HepG2 (cell line): ENCODE results near the gene GSG1. TPM values are rescaled to one million over a fixed set of nuclear protein-coding genes. Genes with fewer than 3 reads are reported as not detected.
A peak's percentile ranks its signal among the peaks of the same experiment; 100 is the strongest.

Experiments
- CREB1 ChIP-seq, 2 experiments: fragments of 450-650 bp in 1 of 2; IDR thresholded peaks; 2 replicates each; pipeline ENCODE4 v1.6.1; 2016 to 2017; ENCODE audit warnings: control low read depth in 1 of 2, mild to moderate bottlenecking in 1 of 2, missing compliant biosample characterization in 1 of 2, missing genetic modification characterization in 1 of 2
- DNMT1 ChIP-seq: sonication (generic); formaldehyde crosslinking; IDR thresholded peaks from 2 replicates; pipeline ENCODE4 v1.5.1; 2020; ENCODE audit warnings: mild to moderate bottlenecking, missing genetic modification reagents
- EEA1 ChIP-seq: sonication (generic); formaldehyde crosslinking; IDR thresholded peaks from 2 replicates; pipeline ENCODE4 v1.5.1; 2020; ENCODE audit warnings: mild to moderate bottlenecking, missing genetic modification reagents, borderline replicate concordance
- ERF ChIP-seq: IDR thresholded peaks from 2 replicates; pipeline ENCODE4 v1.6.1; 2018; ENCODE audit warnings: missing biosample characterization, missing genetic modification reagents
- GABPA ChIP-seq, 2 experiments: IDR thresholded peaks; 2 replicates each; pipeline ENCODE4 v1.6.1; 2011 to 2016; ENCODE audit warnings: low read depth in 2 of 2, low read length in 1 of 2, missing biosample characterization in 1 of 2, missing genetic modification characterization in 1 of 2
- HDAC1 ChIP-seq: sonication (generic); formaldehyde crosslinking; IDR thresholded peaks from 2 replicates; pipeline ENCODE4 v1.5.1; 2020; ENCODE audit warnings: mild to moderate bottlenecking, missing genetic modification reagents
- MBD4 ChIP-seq: IDR thresholded peaks from 2 replicates; pipeline ENCODE4 v1.6.1; 2012; ENCODE audit warnings: low read length, inconsistent platforms, borderline replicate concordance
- SP5 ChIP-seq: IDR thresholded peaks from 2 replicates; pipeline ENCODE4 v1.6.1; 2016; ENCODE audit warnings: low read depth, borderline replicate concordance
- ZNF12 ChIP-seq: sonication (generic); formaldehyde crosslinking; IDR thresholded peaks from 2 replicates; pipeline ENCODE4 v1.5.0; 2020; ENCODE audit warnings: missing genetic modification reagents
- ZNF230 ChIP-seq: sonication (generic); formaldehyde crosslinking; IDR thresholded peaks from 2 replicates; pipeline ENCODE4 v1.4.0; 2020; ENCODE audit warnings: mild to moderate bottlenecking, missing genetic modification reagents
- ZNF317 ChIP-seq: sonication (generic); formaldehyde crosslinking; IDR thresholded peaks from 2 replicates; pipeline ENCODE4 v1.5.0; 2020; ENCODE audit warnings: mild to moderate bottlenecking, missing genetic modification reagents
- ZNF567 ChIP-seq: sonication (generic); formaldehyde crosslinking; IDR thresholded peaks from 2 replicates; pipeline ENCODE4 v1.8.1; 2023; ENCODE audit warnings: mild to moderate bottlenecking, missing genetic modification reagents, borderline replicate concordance
- ZNF572 ChIP-seq: sonication (generic); formaldehyde crosslinking; IDR thresholded peaks from 2 replicates; pipeline ENCODE4 v1.5.1; 2020; ENCODE audit warnings: mild to moderate bottlenecking, missing genetic modification reagents
- polyA plus RNA-seq, 8 experiments: library from polyadenylated mRNA; depleted of rRNA in 3 of 8; stranded (reverse) in 7 of 8; unstranded in 1 of 8; fragments of >200 nt; fragmentation: Illumina TruSeq in 4 of 8; extraction: Trizol in 4 of 8; gene quantifications; 2 replicates each; pipeline versions ENCODE4 v1.2.1 to v1.2.3, GENCODE V29; 2011 to 2016; ENCODE audit warnings: low read depth in 4 of 8, missing spikeins in 1 of 8, mixed read lengths in 1 of 8; ENCODE audit not compliant: insufficient read depth in 1 of 8
- total RNA-seq, 5 experiments: library from RNA; depleted of rRNA; stranded (reverse); fragments of >200 nt; fragmentation: Illumina TruSeq; extraction: Trizol; gene quantifications; 2 replicates each; pipeline ENCODE4 v1.2.3, GENCODE V29; 2016; ENCODE audit warnings: low read depth in 1 of 5
- TF ChIP-seq, protein P1 (sequence below): sonication (generic); formaldehyde crosslinking; conservative IDR thresholded peaks from 2 replicates; pipeline ENCODE4 v1.4.0; 2020; ENCODE audit warnings: missing genetic modification reagents
- TF ChIP-seq, protein P2 (sequence below): sonication (generic); formaldehyde crosslinking; IDR thresholded peaks from 2 replicates; pipeline ENCODE4 v1.4.0; 2020; ENCODE audit warnings: missing genetic modification reagents
- TF ChIP-seq, protein P3 (sequence below): sonication (generic); formaldehyde crosslinking; IDR thresholded peaks from 2 replicates; pipeline ENCODE4 v1.5.1; 2020; ENCODE audit warnings: missing genetic modification reagents, mild to moderate bottlenecking, borderline replicate concordance
- TF ChIP-seq, protein P4 (sequence below): sonication (generic); formaldehyde crosslinking; IDR thresholded peaks from 2 replicates; pipeline ENCODE4 v1.4.0; 2020; ENCODE audit warnings: missing genetic modification reagents
- TF ChIP-seq, protein P5 (sequence below): sonication (generic); formaldehyde crosslinking; conservative IDR thresholded peaks from 2 replicates; pipeline ENCODE4 v1.4.0; 2020; ENCODE audit warnings: missing genetic modification reagents

The GSG1 gene
- total and polyA plus RNA-seq, 2 of the 13 experiments (the other 11 are each of a cell fraction or from before 2014, with no cell fraction given), result not detected

DNA sequence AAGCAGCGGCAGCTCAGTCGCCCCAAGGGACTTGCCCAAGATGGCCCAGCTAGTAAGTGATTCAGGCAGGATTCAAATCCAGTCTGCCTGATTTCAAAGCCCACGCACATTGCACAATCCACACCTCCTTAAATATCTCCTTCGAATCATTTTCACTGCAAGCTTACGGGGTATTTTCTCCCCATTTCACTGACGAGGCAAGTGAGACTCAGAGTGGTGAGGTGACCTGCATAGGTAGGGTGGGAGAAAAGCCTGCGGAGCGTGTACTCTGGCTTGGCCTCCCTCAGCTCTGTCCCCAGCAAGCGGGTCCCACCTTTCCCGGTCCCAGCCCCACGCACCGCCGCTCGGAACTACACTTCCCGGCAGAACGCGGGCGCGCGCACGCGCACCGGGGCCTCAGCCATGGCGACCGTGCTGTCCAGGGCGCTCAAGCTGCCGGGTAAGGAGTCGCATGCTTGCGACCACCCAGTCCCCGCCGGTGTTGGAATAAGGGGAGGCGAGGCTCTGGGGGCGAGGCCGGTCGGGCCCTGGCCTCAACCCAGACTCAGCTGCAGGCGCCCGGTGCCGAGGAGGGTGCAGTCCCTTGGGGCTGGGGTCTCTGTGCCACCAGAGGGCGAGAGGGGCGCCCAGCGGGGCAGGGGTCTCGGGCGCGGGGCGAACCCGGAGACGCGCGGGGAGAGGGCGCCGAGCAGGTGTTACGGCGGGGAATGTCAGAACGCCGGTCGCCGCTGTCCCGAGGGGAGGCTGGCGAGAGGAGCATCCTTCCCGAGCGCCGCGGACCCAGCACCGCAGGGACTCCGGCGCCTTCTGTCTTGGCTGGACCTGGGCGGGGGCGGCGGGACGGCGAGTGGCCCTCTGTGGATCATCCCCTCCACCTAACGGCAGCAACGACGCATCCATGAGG, 59.2 kb downstream of the GSG1 start, which contains the start of gene FAM234B (continued):
- no peak for TF ChIP-seq CREB1 (IDR thresholded peaks at IDR 0.05)
- TF ChIP-seq CREB1 (CRISPR knock-in tag; IDR thresholded peaks at IDR 0.05), result no peak
- TF ChIP-seq SP5 (CRISPR knock-in tag), result peak; percentile 20; the same call in 1 of the 2 replicates
- TF ChIP-seq, protein P1, sequence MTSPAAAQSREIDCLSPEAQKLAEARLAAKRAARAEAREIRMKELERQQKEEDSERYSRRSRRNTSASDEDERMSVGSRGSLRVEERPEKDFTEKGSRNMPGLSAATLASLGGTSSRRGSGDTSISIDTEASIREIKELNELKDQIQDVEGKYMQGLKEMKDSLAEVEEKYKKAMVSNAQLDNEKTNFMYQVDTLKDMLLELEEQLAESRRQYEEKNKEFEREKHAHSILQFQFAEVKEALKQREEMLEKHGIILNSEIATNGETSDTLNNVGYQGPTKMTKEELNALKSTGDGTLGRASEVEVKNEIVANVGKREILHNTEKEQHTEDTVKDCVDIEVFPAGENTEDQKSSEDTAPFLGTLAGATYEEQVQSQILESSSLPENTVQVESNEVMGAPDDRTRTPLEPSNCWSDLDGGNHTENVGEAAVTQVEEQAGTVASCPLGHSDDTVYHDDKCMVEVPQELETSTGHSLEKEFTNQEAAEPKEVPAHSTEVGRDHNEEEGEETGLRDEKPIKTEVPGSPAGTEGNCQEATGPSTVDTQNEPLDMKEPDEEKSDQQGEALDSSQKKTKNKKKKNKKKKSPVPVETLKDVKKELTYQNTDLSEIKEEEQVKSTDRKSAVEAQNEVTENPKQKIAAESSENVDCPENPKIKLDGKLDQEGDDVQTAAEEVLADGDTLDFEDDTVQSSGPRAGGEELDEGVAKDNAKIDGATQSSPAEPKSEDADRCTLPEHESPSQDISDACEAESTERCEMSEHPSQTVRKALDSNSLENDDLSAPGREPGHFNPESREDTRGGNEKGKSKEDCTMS (CRISPR knock-in tag), result no peak
- TF ChIP-seq, protein P2, sequence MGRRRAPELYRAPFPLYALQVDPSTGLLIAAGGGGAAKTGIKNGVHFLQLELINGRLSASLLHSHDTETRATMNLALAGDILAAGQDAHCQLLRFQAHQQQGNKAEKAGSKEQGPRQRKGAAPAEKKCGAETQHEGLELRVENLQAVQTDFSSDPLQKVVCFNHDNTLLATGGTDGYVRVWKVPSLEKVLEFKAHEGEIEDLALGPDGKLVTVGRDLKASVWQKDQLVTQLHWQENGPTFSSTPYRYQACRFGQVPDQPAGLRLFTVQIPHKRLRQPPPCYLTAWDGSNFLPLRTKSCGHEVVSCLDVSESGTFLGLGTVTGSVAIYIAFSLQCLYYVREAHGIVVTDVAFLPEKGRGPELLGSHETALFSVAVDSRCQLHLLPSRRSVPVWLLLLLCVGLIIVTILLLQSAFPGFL (CRISPR knock-in tag), result 0 out of 2 replicates have a peak, but pooled peaks have one; percentile 66
- no peak for TF ChIP-seq ZNF12 (CRISPR knock-in tag)
- TF ChIP-seq ERF (CRISPR knock-in tag), result 0 out of 2 replicates have a peak, but pooled peaks have one; percentile 32
- TF ChIP-seq HDAC1, result peak; percentile 81
- TF ChIP-seq, protein P3, sequence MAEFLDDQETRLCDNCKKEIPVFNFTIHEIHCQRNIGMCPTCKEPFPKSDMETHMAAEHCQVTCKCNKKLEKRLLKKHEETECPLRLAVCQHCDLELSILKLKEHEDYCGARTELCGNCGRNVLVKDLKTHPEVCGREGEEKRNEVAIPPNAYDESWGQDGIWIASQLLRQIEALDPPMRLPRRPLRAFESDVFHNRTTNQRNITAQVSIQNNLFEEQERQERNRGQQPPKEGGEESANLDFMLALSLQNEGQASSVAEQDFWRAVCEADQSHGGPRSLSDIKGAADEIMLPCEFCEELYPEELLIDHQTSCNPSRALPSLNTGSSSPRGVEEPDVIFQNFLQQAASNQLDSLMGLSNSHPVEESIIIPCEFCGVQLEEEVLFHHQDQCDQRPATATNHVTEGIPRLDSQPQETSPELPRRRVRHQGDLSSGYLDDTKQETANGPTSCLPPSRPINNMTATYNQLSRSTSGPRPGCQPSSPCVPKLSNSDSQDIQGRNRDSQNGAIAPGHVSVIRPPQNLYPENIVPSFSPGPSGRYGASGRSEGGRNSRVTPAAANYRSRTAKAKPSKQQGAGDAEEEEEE, result no peak
- TF ChIP-seq, protein P4, sequence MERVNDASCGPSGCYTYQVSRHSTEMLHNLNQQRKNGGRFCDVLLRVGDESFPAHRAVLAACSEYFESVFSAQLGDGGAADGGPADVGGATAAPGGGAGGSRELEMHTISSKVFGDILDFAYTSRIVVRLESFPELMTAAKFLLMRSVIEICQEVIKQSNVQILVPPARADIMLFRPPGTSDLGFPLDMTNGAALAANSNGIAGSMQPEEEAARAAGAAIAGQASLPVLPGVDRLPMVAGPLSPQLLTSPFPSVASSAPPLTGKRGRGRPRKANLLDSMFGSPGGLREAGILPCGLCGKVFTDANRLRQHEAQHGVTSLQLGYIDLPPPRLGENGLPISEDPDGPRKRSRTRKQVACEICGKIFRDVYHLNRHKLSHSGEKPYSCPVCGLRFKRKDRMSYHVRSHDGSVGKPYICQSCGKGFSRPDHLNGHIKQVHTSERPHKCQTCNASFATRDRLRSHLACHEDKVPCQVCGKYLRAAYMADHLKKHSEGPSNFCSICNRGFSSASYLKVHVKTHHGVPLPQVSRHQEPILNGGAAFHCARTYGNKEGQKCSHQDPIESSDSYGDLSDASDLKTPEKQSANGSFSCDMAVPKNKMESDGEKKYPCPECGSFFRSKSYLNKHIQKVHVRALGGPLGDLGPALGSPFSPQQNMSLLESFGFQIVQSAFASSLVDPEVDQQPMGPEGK (CRISPR knock-in tag), result peak; percentile 51; the same call in 1 of the 2 replicates
- no peak for TF ChIP-seq EEA1 (CRISPR knock-in tag)
- no peak for TF ChIP-seq ZNF567 (CRISPR knock-in tag)
- no peak for TF ChIP-seq ZNF572 (CRISPR knock-in tag)
- TF ChIP-seq MBD4, result no peak
- peak; percentile 61; the same call in 1 of the 2 replicates for TF ChIP-seq ZNF230 (CRISPR knock-in tag)
- TF ChIP-seq, protein P5, sequence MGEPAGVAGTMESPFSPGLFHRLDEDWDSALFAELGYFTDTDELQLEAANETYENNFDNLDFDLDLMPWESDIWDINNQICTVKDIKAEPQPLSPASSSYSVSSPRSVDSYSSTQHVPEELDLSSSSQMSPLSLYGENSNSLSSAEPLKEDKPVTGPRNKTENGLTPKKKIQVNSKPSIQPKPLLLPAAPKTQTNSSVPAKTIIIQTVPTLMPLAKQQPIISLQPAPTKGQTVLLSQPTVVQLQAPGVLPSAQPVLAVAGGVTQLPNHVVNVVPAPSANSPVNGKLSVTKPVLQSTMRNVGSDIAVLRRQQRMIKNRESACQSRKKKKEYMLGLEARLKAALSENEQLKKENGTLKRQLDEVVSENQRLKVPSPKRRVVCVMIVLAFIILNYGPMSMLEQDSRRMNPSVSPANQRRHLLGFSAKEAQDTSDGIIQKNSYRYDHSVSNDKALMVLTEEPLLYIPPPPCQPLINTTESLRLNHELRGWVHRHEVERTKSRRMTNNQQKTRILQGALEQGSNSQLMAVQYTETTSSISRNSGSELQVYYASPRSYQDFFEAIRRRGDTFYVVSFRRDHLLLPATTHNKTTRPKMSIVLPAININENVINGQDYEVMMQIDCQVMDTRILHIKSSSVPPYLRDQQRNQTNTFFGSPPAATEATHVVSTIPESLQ (CRISPR knock-in tag), result no peak
- 0 out of 2 replicates have a peak, but pooled peaks have one; percentile 47 for TF ChIP-seq DNMT1 (CRISPR knock-in tag)
- no peak for TF ChIP-seq GABPA (IDR thresholded peaks at IDR 0.05; ENCODE audit: low read depth, low read length)
- no peak for TF ChIP-seq GABPA (CRISPR knock-in tag; IDR thresholded peaks at IDR 0.05; ENCODE audit: low read depth)
- TF ChIP-seq ZNF317, result peak; percentile 62; the same call in 1 of the 2 replicates
